Ovary (tissue), 9 donors: ENCODE results near the gene CAPN14. TPM values are rescaled to one million over a fixed set of nuclear protein-coding genes. Genes with fewer than 3 reads are reported as not detected.

ENCODE experiments used
- DNase-seq, 5 donors: peaks; one replicate each; pipeline ENCODE4 v3.0.0-alpha.2; 2019 to 2020
- H3K27ac ChIP-seq, 2 donors: fragments of 200-600 bp; one replicate each; pipeline versions ENCODE4 v1.5.1 to v1.8.0; 2019 to 2022
- H3K27me3 ChIP-seq: fragments of 200-600 bp; one replicate; pipeline ENCODE4 v1.8.0; 2022
- H3K36me3 ChIP-seq: fragments of 200-600 bp; sonication (generic); one replicate; pipeline ENCODE4 v1.5.1; 2019
- H3K4me1 ChIP-seq: one replicate; pipeline ENCODE4 v1.8.1; 2013; ENCODE audit warnings: mild to moderate bottlenecking, moderate library complexity; ENCODE audit not compliant: insufficient read depth
- H3K4me3 ChIP-seq: fragments of 200-600 bp; sonication (generic); one replicate; pipeline ENCODE4 v1.5.1; 2017
- H3K9me3 ChIP-seq, 2 donors: fragments of 200-600 bp in 1 of 2; sonication (generic) in 1 of 2; one replicate each; pipeline versions ENCODE4 v1.5.1 to v1.8.1; 2013 to 2019; ENCODE audit warnings: mild to moderate bottlenecking in 1 of 2, moderate library complexity in 1 of 2
- EP300 ChIP-seq: sonication (generic); formaldehyde crosslinking; IDR thresholded peaks from one replicate; pipeline ENCODE4 v1.6.1; 2017; ENCODE audit warnings: antibody characterized with exemption
- POLR2A ChIP-seq: fragments of 450-650 bp; IDR thresholded peaks from one replicate; pipeline ENCODE4 v1.6.1; 2017; ENCODE audit warnings: antibody characterized with exemption, mild to moderate bottlenecking, moderate library complexity
- WGBS, 3 donors: extraction: QIAGEN DNeasy Blood & Tissue Kit in 1 of 3; methylation state at CpG; one replicate each; pipeline versions ENCODE4 v1.1.5 to v1.1.7; 2013 to 2017; 5-methylcytosine and 5-hydroxymethylcytosine counted together
- intact Hi-C, 4 donors: fragments of 100-400 bp; cut with DNase I; formaldehyde crosslinking; loops; one replicate each; pipeline versions ENCODE4 v1.11.0 to v1.15.1; 2022 to 2023
- polyA plus RNA-seq, 2 donors: library from polyadenylated mRNA; stranded (reverse); fragments of 200-250 nt in 1 of 2; fragments of 350-450 nt in 1 of 2; fragmentation: Illumina TruSeq in 1 of 2; extraction: RNeasy Lipid Tissue Mini Kit (QIAGEN cat#74804) in 1 of 2; gene quantifications; one replicate each; pipeline ENCODE4 v1.2.3, GENCODE V29; 2013 to 2014
- total RNA-seq, 7 donors: library from RNA; depleted of rRNA in 2 of 7; stranded (reverse); fragments of >200 nt in 2 of 7; fragmentation: NEBNext Ultra II Directional in 3 of 7; extraction: Animal tissue kit (Norgen Biotek cat#: 25700) in 3 of 7; gene quantifications; one replicate each; pipeline versions ENCODE4 v1.1.0 to v1.2.4, GENCODE V29; 2016 to 2023
- TF ChIP-seq, protein P1 (sequence below), 3 donors: fragments of 450-650 bp in 2 of 3; fragments of 200-600 bp in 1 of 3; IDR thresholded peaks; one replicate each; pipeline versions ENCODE4 v1.5.1 to v1.8.0; 2016 to 2022; ENCODE audit warnings: antibody characterized with exemption in 3 of 3, mild to moderate bottlenecking in 1 of 3
- donor health status: DM: no; HTN: no; CAD: no; lungs with moderate emphysema.
- donor health status: DM: no; HTN: no; CAD: no.
- donor health status: Bipolar disorder and iron deficiency.
- donor health status: DM: yes; HTN: yes; CAD: no.
- donor health status: DM: no; HTN: no; CAD: no.
- donor health status: DM: yes; HTN: yes; CAD: no.

The CAPN14 gene
- total and polyA plus RNA-seq, 9 donors: 0.05 to 0.23 (median 0.05) TPM; not detected in 2

DNA sequence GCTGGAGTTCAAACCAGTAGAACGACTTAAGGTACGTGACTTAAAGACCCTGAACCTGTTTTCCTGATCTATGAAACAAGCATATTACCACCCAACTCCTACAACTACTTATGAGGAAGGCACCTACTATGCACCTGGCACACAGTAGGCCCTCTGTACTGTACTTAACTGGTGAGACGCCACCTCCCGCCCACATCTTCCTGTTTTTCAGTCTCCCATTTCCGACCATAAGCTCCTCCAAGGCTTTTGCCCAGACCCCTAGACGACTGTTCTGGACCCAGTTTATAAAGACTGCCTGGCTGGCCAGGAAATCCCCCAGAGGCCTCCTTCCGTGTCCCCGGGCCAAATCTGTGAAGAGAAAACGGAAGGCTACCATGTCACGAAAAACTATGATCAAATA, 80.6 kb downstream of the CAPN14 start:
- WGBS, 3 donors: 42 to 46% (median 44%) methylated on average over 10 of the region's 10 CpGs
- H3K4me3 ChIP-seq: no peak overlapping the region
- TF ChIP-seq, protein P1, sequence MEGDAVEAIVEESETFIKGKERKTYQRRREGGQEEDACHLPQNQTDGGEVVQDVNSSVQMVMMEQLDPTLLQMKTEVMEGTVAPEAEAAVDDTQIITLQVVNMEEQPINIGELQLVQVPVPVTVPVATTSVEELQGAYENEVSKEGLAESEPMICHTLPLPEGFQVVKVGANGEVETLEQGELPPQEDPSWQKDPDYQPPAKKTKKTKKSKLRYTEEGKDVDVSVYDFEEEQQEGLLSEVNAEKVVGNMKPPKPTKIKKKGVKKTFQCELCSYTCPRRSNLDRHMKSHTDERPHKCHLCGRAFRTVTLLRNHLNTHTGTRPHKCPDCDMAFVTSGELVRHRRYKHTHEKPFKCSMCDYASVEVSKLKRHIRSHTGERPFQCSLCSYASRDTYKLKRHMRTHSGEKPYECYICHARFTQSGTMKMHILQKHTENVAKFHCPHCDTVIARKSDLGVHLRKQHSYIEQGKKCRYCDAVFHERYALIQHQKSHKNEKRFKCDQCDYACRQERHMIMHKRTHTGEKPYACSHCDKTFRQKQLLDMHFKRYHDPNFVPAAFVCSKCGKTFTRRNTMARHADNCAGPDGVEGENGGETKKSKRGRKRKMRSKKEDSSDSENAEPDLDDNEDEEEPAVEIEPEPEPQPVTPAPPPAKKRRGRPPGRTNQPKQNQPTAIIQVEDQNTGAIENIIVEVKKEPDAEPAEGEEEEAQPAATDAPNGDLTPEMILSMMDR (IDR thresholded peaks at IDR 0.05): no peak
- TF ChIP-seq EP300: no peak
- TF ChIP-seq POLR2A: no peak
- H3K27me3 ChIP-seq: no peaks in the 10 kb centered on the region
- no peaks in the 10 kb centered on the region for H3K9me3 ChIP-seq
- DNase-seq: no peak
- no peak overlapping the region for H3K27ac ChIP-seq
- H3K4me1 ChIP-seq: peaks cover 5% of the 10 kb centered on the region
- H3K36me3 ChIP-seq: no peaks in the 10 kb centered on the region
- intact Hi-C loops: no loop called here

DNA sequence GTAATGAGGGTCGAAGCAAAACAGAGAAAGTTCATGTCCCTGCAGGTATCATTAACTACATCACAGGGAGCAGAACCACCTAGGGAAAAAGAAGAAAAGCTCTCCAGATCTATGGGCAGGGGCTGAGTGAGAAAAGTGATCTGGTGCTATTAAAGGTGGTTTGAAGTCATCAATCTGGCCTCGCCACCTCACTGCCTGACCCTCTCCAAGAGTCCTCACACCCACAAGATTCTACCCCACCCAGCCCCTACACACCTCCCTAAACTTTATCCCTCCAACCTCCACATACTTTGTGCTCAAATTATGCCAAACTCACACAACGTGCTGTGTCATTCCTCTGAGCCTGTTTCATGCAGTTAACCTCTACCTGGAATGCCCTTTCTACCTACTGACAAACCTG, 81.3 kb downstream of the CAPN14 start:
- Histone ChIP-seq H3K36me3 (no peaks in the 10 kb centered on the region), H3K9me3 (no peaks in the 10 kb centered on the region), H3K27me3 (no peaks in the 10 kb centered on the region), H3K4me1 (peaks cover 5% of the 10 kb centered on the region), H3K4me3 (no peak overlapping the region), H3K27ac (no peak overlapping the region)
- TF ChIP-seq, protein P1 (IDR thresholded peaks at IDR 0.05): no peak
- TF ChIP-seq EP300: no peak
- no peak for TF ChIP-seq POLR2A
- no peak for DNase-seq
- intact Hi-C loops: no loop called here
- 65 to 73% (median 70%) methylated on average over 3 of the region's 3 CpGs for whole genome bisulfite sequencing, 3 donors

DNA sequence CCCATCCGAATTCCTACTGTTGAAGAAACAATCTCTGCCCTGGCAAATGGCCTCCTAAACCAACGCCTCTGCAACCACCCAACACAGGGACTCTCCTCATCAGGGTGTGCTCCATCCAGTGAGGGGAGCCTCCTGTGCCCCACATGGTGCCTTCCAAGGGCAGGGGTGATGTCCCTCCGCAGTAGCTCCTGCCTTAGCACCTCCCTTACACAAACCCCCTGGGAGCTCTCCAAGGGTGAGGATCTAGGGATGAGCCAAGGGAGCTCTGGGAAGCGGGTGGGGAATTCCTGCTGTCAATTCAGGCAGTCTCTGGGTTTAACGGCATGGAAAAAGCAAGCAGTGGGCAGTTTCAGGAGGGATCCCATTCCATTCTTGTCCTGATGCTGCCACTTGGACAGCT, 82.8 kb downstream of the CAPN14 start:
- WGBS, 3 donors: 79 to 89% (median 89%) methylated on average over 5 of the region's 5 CpGs
- intact Hi-C loops: no loop called here
- TF ChIP-seq, protein P1 (IDR thresholded peaks at IDR 0.05): no peak
- no peak for DNase-seq
- no peaks in the 10 kb centered on the region for H3K36me3 ChIP-seq
- H3K9me3 ChIP-seq: no peaks in the 10 kb centered on the region
- no peak overlapping the region for H3K27ac ChIP-seq
- H3K27me3 ChIP-seq: no peaks in the 10 kb centered on the region
- peaks cover 5% of the 10 kb centered on the region for H3K4me1 ChIP-seq
- no peak overlapping the region for H3K4me3 ChIP-seq

DNA sequence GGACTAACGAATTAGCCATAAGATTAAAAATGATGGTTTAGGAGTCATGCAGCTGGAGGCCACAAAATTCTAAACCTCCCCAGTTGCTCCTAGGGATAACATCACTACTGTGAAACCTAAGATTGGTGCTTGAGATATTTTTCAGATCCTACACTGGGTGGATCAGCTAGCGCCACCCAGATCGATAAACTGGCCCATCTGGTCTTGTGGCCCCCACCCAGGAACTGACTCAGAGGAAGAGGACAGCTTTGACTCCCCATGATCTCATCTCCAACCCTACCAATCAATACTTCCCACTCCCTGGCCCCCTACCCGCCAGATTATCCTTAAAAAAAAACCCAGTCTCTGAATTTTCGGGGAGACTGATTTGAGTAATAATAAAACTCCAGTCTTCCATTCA, 84.5 kb downstream of the CAPN14 start:
- Histone ChIP-seq H3K9me3 (no peaks in the 10 kb centered on the region), H3K4me1 (peaks cover 3% of the 10 kb centered on the region), H3K27ac (no peak overlapping the region), H3K27me3 (no peaks in the 10 kb centered on the region), H3K36me3 (no peaks in the 10 kb centered on the region), H3K4me3 (no peak overlapping the region)
- TF ChIP-seq EP300: no peak
- 85 to 92% (median 87%) methylated on average over 5 of the region's 5 CpGs for WGBS, 3 donors
- DNase-seq: no peak
- intact Hi-C loops: no loop called here

DNA sequence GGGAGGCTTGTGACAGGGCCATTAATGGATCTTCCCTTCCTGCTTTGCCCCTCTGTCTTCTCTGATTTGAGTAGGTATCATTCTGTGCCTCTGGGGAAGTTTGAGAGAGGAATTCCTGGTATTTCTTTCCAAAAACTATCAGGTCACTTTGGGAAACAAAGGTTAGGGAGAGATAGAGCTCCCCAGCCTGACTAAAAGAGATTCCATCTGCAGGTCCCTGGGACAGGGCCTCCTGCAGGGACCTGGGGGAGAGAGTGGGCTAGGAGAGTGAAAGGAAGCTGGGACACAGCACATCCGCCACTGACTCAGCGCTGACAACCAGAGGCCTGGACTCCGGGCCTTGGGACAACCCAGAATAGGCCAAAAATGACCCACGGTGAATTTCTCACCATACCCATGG, 85.4 kb downstream of the CAPN14 start:
- H3K27me3 ChIP-seq: no peaks in the 10 kb centered on the region
- no peak for DNase-seq
- H3K27ac ChIP-seq: no peak overlapping the region
- H3K36me3 ChIP-seq: no peaks in the 10 kb centered on the region
- no peak overlapping the region for H3K4me3 ChIP-seq
- no peaks in the 10 kb centered on the region for H3K9me3 ChIP-seq
- TF ChIP-seq, protein P1 (IDR thresholded peaks at IDR 0.05): no peak
- TF ChIP-seq EP300 (no peak), POLR2A (no peak)
- H3K4me1 ChIP-seq: no peaks in the 10 kb centered on the region
- intact Hi-C loops: no loop called here
- WGBS, 3 donors: 41 to 68% (median 61%) methylated on average over 4 of the region's 4 CpGs
